NCI-H1105 (cell line): ENCODE results near the gene SPOCK1.
"Not testable (repeated sequence)": the region's sequence is repeated elsewhere in the genome, so short reads cannot be mapped to it uniquely, and the experiment has no call there.

Experiments
- DNase-seq: peaks from one replicate; lab custom pipeline; 2025; lab: John Stamatoyannopoulos, UW

Gene SPOCK1

GRCh38 chr5:137016783-137017324 is 482.3 kb downstream of the SPOCK1 start:
- no peak for DNase-seq

- no peak for DNase-seq
Measured at GRCh38 chr5:137015540-137016116, 483.5 kb downstream of the SPOCK1 start.

- DNase-seq, result no peak
Measured at GRCh38 chr5:137014731-137015130, 484.4 kb downstream of the SPOCK1 start.

DNA sequence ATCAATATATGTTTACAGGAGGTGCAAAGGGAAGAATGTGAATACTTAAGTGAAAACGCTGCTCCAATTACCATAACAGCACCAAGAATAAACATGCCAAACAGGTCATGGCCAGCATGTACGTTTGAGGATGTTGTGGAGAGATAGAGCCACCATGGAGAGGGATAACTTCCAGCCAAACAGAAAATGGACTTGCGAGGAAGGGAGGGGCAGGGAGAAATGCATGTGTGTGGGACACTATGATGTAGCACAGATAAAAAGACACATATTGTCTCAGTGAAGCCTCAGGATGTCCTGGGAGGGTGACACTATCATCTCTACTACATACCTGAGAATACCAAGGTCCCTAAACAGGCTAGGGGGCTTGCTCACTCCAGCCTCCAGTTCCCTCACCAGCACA is 488.9 kb downstream of the SPOCK1 start:
- no peak for DNase-seq

GRCh38 chr5:137004279-137004678 is 494.8 kb downstream of the SPOCK1 start:
- no peak for DNase-seq

- no peak for DNase-seq
Measured at GRCh38 chr5:137001026-137001569, 498.0 kb downstream of the SPOCK1 start.

- no peak for DNase-seq
Measured at GRCh38 chr5:136999787-137000186, 499.3 kb downstream of the SPOCK1 start.

- DNase-seq, result no peak
Measured at GRCh38 chr5:136998854-136999357, 500.2 kb downstream of the SPOCK1 start.

DNA sequence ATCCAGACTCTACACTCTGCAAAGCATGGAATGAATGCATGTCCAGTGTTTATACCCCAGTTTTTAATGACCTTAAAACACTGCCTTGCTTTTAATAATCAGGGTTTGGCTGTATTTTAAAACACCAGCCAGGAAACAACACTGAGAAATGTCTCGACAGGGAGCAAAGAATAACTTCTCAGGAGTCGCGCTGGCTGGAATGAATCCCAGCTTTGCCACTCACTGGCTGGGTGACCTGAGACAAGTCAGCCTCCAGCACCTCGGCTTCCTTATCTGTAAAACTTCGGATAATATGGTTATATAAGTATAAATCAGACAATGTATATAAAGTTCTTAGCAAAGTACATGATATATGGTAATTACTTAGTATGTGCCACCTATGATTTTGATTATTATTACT is 505.0 kb downstream of the SPOCK1 start:
- no peak for DNase-seq

GRCh38 chr5:136992796-136993489 is 506.2 kb downstream of the SPOCK1 start:
- DNase-seq, result no peak

DNA sequence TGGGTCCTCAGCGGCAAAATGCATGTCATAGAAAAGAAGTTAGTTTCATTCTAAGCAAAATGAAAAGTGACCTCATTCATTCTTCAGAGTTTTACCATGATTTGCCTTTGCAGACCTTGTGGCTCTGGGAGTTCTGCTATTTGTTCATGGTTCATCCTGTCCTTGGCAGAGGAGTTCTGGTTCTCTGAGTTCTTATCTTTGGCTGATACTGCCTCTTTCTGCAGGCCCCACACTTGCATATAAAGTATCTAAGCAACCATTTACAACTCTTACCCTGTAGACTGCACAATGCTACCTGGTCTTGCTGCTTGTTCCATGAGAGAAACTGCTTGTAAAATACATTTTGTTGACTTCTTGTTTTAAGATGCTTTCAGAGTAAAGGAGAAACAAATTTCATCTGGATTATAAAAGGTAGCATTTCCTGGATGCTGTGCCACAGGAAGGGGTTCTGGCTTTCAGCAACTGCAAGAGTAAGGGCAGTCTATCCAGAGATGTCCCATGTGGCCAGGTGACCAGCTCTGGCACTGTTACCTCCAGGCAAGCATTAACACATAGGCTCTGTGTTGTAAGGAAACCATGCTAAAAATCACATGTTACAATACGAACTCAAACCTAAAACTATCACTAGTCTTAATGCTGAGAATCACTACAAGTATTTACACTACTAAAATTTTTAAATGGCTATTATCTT is 513.2 kb downstream of the SPOCK1 start:
- DNase-seq, result no peak

DNA sequence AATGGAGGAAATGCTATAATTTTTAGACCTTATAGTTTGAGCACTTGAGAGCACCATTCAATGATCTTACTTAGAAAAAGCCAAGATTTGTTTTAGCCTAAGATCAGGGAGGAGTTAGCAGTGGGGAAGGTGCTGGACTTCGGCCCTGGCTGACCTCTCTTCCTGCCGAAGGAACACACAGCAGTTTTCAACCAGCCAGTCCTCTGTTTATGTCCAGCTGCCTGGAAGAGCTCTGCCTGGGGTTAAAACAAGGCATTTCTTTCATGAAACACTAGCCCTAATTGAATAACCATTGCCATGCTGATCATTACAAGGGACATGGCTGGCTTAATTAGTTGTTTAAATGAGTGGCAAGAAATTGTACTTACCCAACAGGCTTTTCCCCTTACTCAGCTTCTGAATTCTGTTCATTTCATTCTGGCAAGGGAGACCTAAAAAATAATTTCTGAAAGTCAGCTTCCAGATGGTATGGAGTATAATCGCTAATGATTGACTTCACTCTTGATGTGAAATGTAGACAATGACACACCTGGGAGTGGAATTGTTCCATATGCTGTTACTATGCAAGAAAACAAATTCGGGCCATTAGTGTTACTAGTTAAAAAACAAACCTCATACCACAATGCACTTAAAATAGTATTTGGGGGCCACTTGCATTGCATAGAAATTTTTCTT is 514.2 kb downstream of the SPOCK1 start:
- DNase-seq, result no peak

- DNase-seq, result no peak
Measured at GRCh38 chr5:136981936-136982335, 517.2 kb downstream of the SPOCK1 start.

- no peak for DNase-seq
Measured at GRCh38 chr5:136979131-136979530, 520.0 kb downstream of the SPOCK1 start.

GRCh38 chr5:136963504-136963903 is 535.6 kb downstream of the SPOCK1 start:
- no peak for DNase-seq

- no peak for DNase-seq
Measured at GRCh38 chr5:136957428-136957827, 541.7 kb downstream of the SPOCK1 start.

- not testable (repeated sequence) for DNase-seq
Measured at GRCh38 chr5:136954142-136954541, 545.0 kb downstream of the SPOCK1 start.

DNA sequence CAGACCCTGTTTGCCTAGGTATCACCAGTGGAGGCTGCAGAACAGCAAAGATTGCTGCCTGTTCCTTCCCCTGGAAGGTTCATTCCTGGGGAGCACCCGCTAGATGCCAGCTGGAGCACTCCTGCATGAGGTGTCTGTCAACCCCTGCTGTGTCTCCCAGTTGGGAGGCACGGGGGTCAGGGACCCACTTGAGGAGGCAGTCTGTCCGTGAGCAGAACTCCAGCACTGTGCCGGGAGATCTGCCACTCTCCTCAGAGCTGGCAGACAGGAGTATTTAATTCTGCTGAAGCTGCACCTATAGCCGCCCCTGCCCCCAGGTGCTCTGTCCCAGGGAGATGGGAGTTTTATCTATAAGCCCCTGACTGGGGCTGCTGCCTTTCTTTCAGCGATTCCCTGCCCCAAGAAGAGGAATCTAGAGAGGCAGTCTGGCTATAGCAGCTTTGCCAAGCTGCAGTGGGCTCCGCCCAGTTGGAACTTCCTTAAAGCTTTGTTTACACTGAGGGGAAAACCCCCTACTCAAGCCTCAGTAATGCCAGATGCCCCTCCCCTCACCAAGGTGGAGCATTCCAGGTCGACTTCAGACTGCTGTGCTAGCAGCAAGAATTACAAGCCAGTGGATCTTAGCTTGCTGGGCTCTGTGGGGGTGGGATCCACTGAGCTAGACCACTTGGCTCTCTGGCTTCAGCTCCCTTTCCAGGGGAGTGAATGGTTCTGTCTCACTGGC is 545.6 kb downstream of the SPOCK1 start:
- not testable (repeated sequence) for DNase-seq

DNA sequence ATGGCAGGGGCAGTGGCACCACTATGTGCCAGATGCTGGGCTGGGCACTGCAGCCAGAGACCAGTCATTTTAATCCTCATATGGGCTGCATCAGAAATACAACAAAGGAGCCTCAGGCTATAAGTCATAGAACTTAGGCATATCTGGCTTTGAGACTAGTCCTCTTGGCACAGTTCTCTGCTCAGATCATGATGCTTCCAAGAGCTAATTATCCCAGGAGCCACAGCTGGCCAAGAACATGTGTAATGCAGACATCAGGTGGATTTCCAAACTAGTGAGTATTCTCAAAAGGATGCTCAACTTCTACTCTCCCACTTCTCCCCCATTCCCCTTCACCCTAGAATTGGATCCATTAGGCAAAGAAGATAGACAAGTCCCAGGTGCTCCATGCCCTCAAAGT is 571.6 kb downstream of the SPOCK1 start:
- DNase-seq, result no peak

- no peak for DNase-seq
Measured at GRCh38 chr5:136926073-136926472, 573.1 kb downstream of the SPOCK1 start.
